ENCODE results near the gene TOMT.

Gene TOMT

DNA sequence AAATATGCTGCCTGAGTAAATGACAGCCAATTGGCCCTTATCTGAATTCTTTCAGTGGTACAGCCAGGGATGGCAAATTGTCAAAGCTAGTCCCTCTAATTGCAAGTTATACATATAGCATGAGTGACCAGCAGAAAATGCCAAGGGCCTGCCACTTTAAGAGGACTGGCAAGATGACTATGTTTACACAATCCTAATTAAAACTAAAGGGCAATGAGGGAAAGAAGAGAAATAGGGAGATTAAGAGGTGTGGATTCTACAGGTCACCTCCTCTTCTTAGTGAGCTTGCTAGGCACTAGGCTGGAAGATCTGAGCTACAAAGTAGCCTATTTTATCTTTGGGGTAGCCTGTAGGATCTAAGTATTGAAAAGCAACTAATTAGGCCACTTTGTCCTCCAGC, 38.9 kb upstream of the TOMT start:
- no peak for DNase-seq (ENCODE audit: low read depth in 1 of 2, low spot score in 1 of 2)
- no peak for TF ChIP-seq POLR2AphosphoS5 (IDR thresholded peaks at IDR 0.05; ENCODE audit: low read depth)
- TF ChIP-seq, protein P1, sequence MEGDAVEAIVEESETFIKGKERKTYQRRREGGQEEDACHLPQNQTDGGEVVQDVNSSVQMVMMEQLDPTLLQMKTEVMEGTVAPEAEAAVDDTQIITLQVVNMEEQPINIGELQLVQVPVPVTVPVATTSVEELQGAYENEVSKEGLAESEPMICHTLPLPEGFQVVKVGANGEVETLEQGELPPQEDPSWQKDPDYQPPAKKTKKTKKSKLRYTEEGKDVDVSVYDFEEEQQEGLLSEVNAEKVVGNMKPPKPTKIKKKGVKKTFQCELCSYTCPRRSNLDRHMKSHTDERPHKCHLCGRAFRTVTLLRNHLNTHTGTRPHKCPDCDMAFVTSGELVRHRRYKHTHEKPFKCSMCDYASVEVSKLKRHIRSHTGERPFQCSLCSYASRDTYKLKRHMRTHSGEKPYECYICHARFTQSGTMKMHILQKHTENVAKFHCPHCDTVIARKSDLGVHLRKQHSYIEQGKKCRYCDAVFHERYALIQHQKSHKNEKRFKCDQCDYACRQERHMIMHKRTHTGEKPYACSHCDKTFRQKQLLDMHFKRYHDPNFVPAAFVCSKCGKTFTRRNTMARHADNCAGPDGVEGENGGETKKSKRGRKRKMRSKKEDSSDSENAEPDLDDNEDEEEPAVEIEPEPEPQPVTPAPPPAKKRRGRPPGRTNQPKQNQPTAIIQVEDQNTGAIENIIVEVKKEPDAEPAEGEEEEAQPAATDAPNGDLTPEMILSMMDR (IDR thresholded peaks at IDR 0.05; ENCODE audit: insufficient read depth, low read length), result no peak
- TF ChIP-seq GABPA (IDR thresholded peaks at IDR 0.05; ENCODE audit: low read depth), result no peak
- TF ChIP-seq SPI1 (IDR thresholded peaks at IDR 0.05; ENCODE audit: borderline replicate concordance, low read depth), result no peak
- no peak for TF ChIP-seq REST (IDR thresholded peaks at IDR 0.05; ENCODE audit: insufficient replicate concordance, low read depth)
- no peak overlapping the region for H3K4me3 ChIP-seq (replicated peaks; ENCODE audit: insufficient read depth, low read length)
- H3K27me3 ChIP-seq (ENCODE audit: insufficient read depth, poor library complexity, severe bottlenecking), result no peaks in the 10 kb centered on the region
- no peak overlapping the region for H3K27ac ChIP-seq (replicated peaks)

DNA sequence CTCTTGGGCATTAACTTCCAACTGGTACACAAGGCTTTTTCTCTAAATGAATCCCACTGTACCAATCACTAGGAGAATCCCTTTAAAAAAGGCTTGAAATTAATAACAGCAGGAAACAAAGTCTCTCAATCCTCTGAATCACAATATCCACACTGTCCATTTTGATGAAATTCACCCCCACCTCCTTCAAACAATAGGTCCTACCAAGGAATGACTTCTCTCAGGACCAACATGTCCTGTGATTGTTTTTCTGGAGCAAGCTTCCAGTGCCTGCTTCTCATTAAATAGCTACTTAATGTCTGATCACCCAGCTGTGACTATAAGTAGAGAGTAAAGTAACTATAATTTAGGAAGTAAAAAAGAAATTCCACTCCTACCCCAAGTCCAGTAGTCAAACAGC, 38.5 kb upstream of the TOMT start:
- TF ChIP-seq POLR2AphosphoS5 (IDR thresholded peaks at IDR 0.05; ENCODE audit: low read depth) (no peak), GABPA (IDR thresholded peaks at IDR 0.05; ENCODE audit: low read depth) (no peak), REST (IDR thresholded peaks at IDR 0.05; ENCODE audit: insufficient replicate concordance, low read depth) (no peak), SPI1 (IDR thresholded peaks at IDR 0.05; ENCODE audit: borderline replicate concordance, low read depth) (no peak)
- TF ChIP-seq, protein P1 (IDR thresholded peaks at IDR 0.05; ENCODE audit: insufficient read depth, low read length), result no peak
- Histone ChIP-seq H3K27ac (replicated peaks) (no peak overlapping the region), H3K4me3 (replicated peaks; ENCODE audit: insufficient read depth, low read length) (no peak overlapping the region), H3K27me3 (ENCODE audit: insufficient read depth, poor library complexity, severe bottlenecking) (no peaks in the 10 kb centered on the region)
- DNase-seq (ENCODE audit: low read depth in 1 of 2, low spot score in 1 of 2), result no peak

GRCh38 chr11:72067676-72068075, 38.0 kb upstream of the TOMT start:
- DNase-seq (ENCODE audit: low read depth in 1 of 2, low spot score in 1 of 2), result no peak
- Histone ChIP-seq H3K27me3 (ENCODE audit: insufficient read depth, poor library complexity, severe bottlenecking) (no peaks in the 10 kb centered on the region), H3K27ac (replicated peaks) (no peak overlapping the region), H3K4me3 (replicated peaks; ENCODE audit: insufficient read depth, low read length) (no peak overlapping the region)
- TF ChIP-seq SPI1 (IDR thresholded peaks at IDR 0.05; ENCODE audit: borderline replicate concordance, low read depth) (no peak), GABPA (IDR thresholded peaks at IDR 0.05; ENCODE audit: low read depth) (no peak), POLR2AphosphoS5 (IDR thresholded peaks at IDR 0.05; ENCODE audit: low read depth) (no peak), REST (IDR thresholded peaks at IDR 0.05; ENCODE audit: insufficient replicate concordance, low read depth) (no peak)
- TF ChIP-seq, protein P1 (IDR thresholded peaks at IDR 0.05; ENCODE audit: insufficient read depth, low read length), result no peak
